ENCODE results near the gene ZNF362.

The ZNF362 gene

DNA sequence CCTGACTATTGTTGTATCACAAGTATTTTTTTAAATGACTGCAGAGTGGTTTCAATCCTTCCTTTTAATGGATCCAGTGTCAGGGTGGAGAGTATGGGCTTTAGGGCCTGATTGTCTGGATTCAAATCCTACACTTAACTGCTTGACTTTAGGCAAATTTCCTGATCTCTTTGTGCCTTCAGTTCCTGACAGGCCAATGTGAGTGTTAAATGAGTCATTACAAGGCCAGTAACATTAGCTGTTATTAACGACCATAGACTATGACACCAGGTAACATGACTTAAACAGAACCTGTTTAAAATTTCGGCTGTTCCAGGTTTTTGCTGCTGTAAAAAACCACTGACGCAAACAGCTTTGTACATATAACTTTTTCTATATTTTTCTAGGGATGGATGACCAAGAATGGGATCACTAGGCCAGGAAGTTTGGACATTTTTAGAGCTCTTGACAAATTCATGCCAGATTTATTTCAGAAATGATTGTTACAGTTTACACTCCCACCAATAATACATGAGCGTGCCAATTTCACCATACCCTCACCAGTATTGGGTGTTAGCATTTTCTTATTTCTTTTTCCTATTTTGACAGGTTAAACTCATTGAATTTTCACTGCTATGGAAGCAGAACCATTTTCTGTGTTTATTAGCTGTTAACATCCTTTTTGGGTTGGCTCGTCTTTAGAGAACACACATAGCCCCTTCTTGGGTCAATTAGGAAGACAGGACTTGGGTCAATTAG lies 11.3 kb downstream of the ZNF362 start:
- in situ Hi-C loops (cut with MboI; ENCODE audit: low sequenced_read_pairs): no loop called here

GRCh38 chr1:33268457-33268856 lies 12.2 kb downstream of the ZNF362 start:
- in situ Hi-C loops (cut with MboI; ENCODE audit: low sequenced_read_pairs): no loop called here

GRCh38 chr1:33268927-33269610 lies 12.8 kb downstream of the ZNF362 start:
- in situ Hi-C loops (cut with MboI; ENCODE audit: low sequenced_read_pairs): no loop called here

- in situ Hi-C loops (cut with MboI; ENCODE audit: low sequenced_read_pairs): no loop called here
Measured at GRCh38 chr1:33269621-33270020, 13.3 kb downstream of the ZNF362 start.

GRCh38 chr1:33270379-33270778 lies 14.1 kb downstream of the ZNF362 start:
- in situ Hi-C loops (cut with MboI; ENCODE audit: low sequenced_read_pairs): no loop called here

GRCh38 chr1:33270808-33271465 lies 14.6 kb downstream of the ZNF362 start:
- in situ Hi-C loops (cut with MboI; ENCODE audit: low sequenced_read_pairs): no loop called here

DNA sequence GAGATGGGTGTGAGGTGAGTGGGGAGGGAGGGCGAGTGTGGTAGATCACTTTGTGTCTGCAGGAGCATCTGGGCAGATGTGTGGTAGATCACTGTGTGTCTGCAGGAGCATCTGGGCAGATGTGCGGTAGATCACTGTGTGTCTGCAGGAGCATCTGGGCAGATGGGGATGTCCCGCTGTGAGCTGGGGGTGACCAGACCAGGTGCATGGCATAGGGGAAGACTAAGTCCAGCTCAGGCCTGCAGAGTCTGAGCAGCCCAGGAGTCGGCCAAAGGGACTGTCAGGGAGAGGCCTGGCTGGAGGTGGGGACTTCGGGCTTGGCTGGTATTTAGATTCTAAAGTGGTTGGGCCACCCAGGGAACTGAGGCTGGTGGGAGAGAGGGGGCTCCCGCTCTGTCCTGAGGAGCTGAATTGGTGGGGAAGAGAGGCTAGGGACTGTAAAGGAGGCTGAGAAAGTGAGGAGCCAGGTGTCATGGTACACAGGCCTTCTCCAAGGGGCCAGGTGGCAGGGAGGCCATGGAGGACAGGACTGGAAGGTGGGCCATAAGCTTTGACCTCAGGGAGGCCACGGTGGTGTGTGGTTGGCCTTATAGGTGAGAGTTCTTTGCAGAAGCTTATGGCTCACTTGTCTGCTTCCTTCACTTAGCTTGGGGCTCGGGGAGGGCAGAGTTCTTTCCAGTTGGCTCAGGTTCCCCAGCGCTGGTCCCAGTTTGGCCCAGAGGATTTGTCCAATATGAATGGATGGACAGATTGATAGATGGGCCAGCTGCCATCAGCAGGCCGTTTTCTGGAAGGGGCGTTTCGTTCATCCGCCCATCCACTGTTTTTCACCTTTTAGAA lies 15.6 kb downstream of the ZNF362 start:
- in situ Hi-C loops (cut with MboI; ENCODE audit: low sequenced_read_pairs): no loop called here

GRCh38 chr1:33272509-33272908 lies 16.2 kb downstream of the ZNF362 start:
- in situ Hi-C loops (cut with MboI; ENCODE audit: low sequenced_read_pairs): no loop called here

DNA sequence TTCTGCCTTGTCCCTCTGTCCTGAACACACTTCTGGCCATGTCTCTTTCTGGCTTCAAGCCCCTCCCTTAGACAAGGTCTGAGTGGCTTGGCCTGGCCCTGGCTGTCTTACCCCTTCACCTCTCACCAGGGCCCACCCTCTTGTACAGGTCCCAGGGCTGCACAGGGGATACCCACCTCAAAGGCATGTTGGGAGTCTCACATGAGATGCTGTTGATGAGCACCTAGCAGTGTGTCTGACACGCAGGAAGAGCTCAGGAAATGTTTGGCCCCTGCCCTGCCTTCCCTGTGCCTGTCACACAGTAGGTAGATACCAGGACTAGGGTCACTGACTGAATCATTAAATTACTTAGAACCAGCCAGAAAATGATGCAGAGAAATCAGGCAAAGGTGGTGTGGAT lies 16.6 kb downstream of the ZNF362 start:
- in situ Hi-C loops (cut with MboI; ENCODE audit: low sequenced_read_pairs): no loop called here

- in situ Hi-C loops (cut with MboI; ENCODE audit: low sequenced_read_pairs): no loop called here
Measured at GRCh38 chr1:33273406-33273805, 17.1 kb downstream of the ZNF362 start.

DNA sequence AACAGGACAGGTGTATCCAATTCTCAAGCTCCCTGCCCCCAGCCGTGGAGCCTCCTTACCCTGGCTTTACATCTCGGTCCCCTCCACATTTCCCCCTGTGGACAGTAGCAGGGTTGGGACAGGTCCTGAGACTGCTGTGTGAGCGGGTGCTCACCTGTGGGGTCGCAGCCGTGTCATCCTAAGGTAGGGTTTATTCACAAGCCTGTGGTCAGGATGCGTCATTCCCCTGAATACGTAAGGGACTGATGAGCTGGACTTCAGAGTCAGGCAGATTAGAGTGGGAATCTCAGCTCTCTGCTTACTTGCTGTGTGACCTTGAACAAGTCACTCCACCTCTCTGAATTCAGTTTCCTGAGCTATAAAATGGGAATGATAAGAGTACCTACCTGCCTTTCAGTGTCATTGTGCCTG lies 17.7 kb downstream of the ZNF362 start:
- in situ Hi-C loops (cut with MboI; ENCODE audit: low sequenced_read_pairs): no loop called here

DNA sequence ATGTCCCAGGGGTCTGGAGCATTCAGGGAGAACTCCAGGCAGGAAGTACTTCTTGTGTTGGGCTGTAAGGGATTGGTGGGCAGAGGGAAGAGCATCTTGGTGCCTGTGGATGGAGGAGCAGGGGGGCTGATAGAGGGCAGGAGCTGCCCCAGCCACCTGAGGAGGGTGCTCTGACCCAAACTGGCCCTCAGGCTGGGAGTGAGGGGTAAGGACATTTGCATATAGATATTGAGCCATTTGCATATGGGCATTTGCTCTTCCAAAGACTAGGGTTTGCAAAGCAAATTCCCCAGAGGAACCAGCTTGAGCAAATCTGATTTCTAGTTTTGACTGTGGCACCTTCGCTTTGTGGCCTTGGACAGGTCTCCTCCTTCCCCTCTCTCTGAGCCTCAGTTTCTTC lies 18.2 kb downstream of the ZNF362 start:
- in situ Hi-C loops (cut with MboI; ENCODE audit: low sequenced_read_pairs): no loop called here

DNA sequence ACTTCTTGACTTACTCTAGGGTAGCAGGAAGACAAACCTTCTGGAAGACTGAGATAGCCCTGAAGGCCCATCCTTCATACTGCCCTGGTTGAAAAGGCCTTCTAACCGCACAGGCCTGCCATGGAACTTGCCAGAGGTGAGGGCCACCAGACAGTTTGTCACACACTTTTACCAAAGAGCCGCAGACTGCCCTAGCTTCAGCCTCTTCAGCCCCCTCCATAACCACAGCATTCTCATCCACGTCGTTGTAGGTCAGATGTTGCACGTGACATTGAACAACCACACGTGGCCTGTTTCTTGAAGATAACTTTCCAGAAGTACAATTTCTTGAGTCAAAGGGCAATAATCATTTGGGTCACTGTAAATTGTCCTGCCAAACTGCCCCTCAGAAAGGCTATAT lies 18.9 kb downstream of the ZNF362 start:
- in situ Hi-C loops (cut with MboI; ENCODE audit: low sequenced_read_pairs): no loop called here

DNA sequence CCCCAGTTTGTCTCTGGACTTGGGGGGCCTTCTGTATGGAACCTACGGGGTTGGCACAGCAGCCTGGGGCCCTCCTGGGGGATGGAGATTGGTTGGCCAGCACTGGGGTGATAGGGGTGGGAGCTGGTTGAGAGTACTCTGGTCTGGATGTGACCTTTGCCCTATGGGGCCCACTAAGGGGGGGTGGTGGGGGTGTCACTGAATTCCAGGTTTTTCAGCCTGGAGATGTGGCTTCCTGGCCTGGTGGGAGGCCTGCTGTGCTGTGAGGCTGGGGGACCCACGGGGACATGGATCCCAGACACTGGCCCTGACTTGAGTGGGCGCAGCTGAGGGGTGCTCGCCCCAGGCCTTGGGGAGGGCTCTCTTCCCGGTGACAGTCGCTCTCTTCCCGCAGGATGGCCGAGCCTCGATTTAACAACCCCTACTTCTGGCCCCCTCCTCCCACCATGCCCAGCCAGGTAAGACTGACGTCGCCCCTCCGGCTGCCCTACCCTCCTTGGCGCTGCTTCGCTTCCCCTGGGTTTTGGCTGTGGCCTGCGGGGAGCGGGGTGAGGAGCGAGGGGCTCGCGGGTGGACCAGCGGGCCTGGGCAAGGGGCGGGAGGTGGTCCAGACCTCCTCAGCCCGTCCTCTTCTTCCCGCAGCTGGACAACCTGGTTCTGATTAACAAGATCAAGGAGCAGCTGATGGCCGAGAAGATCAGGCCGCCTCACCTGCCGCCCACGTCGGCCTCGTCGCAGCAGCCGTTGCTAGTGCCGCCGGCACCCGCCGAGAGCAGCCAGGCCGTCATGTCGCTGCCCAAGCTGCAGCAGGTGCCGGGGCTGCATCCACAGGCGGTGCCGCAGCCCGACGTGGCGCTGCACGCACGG lies 19.6 kb downstream of the ZNF362 start:
- in situ Hi-C loops (cut with MboI; ENCODE audit: low sequenced_read_pairs): no loop called here

DNA sequence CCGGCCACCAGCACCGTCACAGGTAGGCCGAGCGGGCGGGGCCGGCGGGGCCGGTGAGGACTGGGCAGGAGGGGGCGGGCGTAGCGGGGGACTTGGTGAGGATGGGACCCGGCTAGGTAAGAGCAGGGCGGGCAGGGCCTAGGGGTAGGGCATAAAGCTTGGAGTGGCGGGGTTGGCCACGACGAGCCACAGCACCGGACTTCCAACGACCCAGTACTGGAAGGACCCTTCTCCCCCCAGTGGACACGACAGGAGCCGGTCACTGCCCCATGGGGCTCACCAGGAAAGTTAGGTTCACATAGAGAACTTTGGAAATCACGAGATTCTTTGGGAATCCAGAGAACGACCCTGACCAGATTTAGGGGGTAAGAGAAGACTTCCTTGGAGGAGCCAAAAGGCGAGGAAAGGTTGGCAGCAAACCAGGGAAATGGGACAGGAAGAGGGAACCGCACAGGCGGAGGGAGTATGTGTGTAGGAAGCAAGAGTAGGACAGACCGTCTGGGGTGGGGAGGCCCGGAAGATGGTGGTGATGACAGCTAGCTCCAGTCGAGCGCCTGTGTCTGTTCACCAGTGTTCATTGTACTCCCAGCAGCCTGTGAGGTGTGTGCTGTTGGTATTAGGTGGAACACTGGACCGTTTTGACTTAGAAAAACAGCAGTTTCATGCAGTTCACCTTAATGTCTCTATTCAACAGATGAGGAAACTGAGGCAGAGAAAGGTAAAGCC lies 20.4 kb downstream of the ZNF362 start:
- in situ Hi-C loops (cut with MboI; ENCODE audit: low sequenced_read_pairs): no loop called here

GRCh38 chr1:33277488-33278084 lies 21.3 kb downstream of the ZNF362 start:
- in situ Hi-C loops (cut with MboI; ENCODE audit: low sequenced_read_pairs): no loop called here

DNA sequence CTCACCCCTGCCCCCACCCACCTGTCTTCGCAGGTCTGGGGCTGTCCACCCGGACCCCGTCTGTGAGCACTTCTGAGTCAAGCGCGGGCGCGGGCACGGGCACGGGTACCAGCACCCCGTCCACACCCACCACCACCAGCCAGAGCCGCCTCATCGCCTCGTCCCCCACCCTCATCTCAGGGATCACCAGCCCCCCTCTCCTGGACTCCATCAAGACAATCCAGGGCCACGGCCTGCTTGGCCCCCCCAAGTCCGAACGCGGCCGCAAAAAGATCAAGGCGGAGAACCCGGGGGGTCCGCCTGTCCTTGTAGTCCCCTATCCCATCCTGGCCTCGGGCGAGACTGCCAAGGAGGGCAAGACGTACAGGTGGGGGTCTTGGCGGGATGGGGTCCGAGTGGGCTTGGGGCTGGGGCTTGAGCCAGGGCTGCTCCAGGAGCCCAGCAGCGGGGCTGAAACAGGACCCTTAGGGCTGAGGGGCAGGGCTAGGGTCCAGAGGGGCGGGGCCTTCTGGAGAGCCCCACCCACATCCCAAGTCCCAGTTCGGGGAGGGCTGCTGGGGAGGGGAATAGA lies 23.9 kb downstream of the ZNF362 start:
- in situ Hi-C loops (cut with MboI; ENCODE audit: low sequenced_read_pairs): no loop called here

DNA sequence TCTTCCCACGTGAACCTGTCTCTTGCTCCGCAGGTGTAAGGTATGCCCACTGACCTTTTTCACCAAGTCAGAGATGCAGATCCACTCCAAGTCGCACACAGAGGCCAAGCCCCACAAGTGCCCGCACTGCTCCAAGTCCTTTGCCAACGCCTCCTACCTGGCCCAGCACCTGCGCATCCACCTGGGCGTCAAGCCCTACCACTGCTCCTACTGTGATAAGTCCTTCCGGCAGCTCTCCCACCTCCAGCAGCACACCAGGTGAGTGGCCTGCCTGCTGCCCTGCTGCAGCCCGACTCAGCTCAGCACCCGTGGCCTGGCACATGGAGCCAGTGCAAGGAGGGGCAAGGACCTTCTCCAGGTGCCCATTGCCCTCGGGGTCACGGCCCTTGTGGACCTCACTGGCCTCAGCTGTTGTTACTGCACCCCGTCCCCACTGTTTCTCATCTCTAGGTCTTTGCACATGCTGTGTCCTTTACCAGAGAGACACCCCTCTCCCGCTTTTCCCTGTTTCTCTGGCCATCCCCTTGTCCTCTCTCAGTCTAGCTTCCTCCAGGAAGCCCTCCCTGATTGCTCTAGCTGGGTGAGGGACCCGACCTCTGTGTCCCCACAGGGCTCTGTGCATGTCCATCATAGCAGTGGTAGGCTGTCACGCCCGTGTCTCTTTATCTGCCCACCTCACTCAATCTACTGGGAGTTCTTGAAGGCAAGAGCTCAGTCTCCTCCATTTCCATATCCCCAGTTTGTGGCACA lies 25.4 kb downstream of the ZNF362 start:
- in situ Hi-C loops (cut with MboI; ENCODE audit: low sequenced_read_pairs): no loop called here

Data from hTERT RPE-1 (cell line).